ENCODE results near the gene C5. TPM values are rescaled to one million over a fixed set of nuclear protein-coding genes. Genes with fewer than 3 reads are reported as not detected.

The C5 gene
- total and polyA plus RNA-seq, 2 experiments from 2014 or later = 13.8 to 55.4 TPM

GRCh38 chr9:120928015-120928482 is 122.0 kb downstream of the C5 start:
- H3K4me1 ChIP-seq (ENCODE audit: insufficient read depth) = peaks cover 15% of the 10 kb centered on the region
- H3K27ac ChIP-seq = peak overlapping the region; percentile 81
- no peaks in the 10 kb centered on the region for H3K36me3 ChIP-seq (replicated peaks; ENCODE audit: insufficient read depth, low read depth)
- TF ChIP-seq CTCF (IDR thresholded peaks at IDR 0.05; ENCODE audit: poor library complexity) (no peak), EZH2 (IDR thresholded peaks at IDR 0.05; ENCODE audit: borderline replicate concordance) (no peak), EZH2phosphoT487 (IDR thresholded peaks at IDR 0.05; ENCODE audit: low read depth, severe bottlenecking, unreplicated experiment) (no peak)
- H4K20me1 ChIP-seq (ENCODE audit: insufficient read depth, poor library complexity, severe bottlenecking) = no peaks in the 10 kb centered on the region
- no peak overlapping the region for H3K4me3 ChIP-seq
- no peak for DNase-seq (ENCODE audit: low spot score)
- no peaks in the 10 kb centered on the region for H3K79me2 ChIP-seq
- H3K9me2 ChIP-seq (replicated peaks; ENCODE audit: insufficient read depth) = no peaks in the 10 kb centered on the region
- peak overlapping the region; percentile 76 for H2AFZ ChIP-seq
- H3K27me3 ChIP-seq = no peaks in the 10 kb centered on the region
- 74% methylated on average over 14 of the region's 14 CpGs for WGBS (ENCODE audit: low lambda C conversion rate, missing lambda C conversion rate)
- no peaks in the 10 kb centered on the region for H3K9me3 ChIP-seq (ENCODE audit: low read depth)
- peak overlapping the region; percentile 93 for H3K4me2 ChIP-seq

- DNase-seq (ENCODE audit: low spot score) = no peak
- Histone ChIP-seq H3K4me3 (no peak overlapping the region), H4K20me1 (ENCODE audit: insufficient read depth, poor library complexity, severe bottlenecking) (no peaks in the 10 kb centered on the region), H3K4me1 (ENCODE audit: insufficient read depth) (peaks cover 19% of the 10 kb centered on the region), H3K36me3 (replicated peaks; ENCODE audit: insufficient read depth, low read depth) (no peaks in the 10 kb centered on the region), H3K79me2 (no peaks in the 10 kb centered on the region), H3K4me2 (peak overlapping the region; percentile 93), H3K9me3 (ENCODE audit: low read depth) (no peaks in the 10 kb centered on the region), H3K9me2 (replicated peaks; ENCODE audit: insufficient read depth) (no peaks in the 10 kb centered on the region), H2AFZ (no peak overlapping the region), H3K27me3 (no peaks in the 10 kb centered on the region), H3K27ac (peak overlapping the region; percentile 81)
- TF ChIP-seq EZH2 (IDR thresholded peaks at IDR 0.05; ENCODE audit: borderline replicate concordance) (no peak), CTCF (IDR thresholded peaks at IDR 0.05; ENCODE audit: poor library complexity) (no peak), EZH2phosphoT487 (IDR thresholded peaks at IDR 0.05; ENCODE audit: low read depth, severe bottlenecking, unreplicated experiment) (no peak)
- WGBS (ENCODE audit: low lambda C conversion rate, missing lambda C conversion rate) = 85% methylated on average over 8 of the region's 8 CpGs
These were observed 122.6 kb downstream of the C5 start for GRCh38 chr9:120927269-120928014.

GRCh38 chr9:120926397-120926928 is 123.6 kb downstream of the C5 start, which contains the start of gene TRAF1:
TSS of gene TRAF1 (minus strand) at chr9:120926796. CDS start at chr9:120926075, 721 bp downstream.
- H3K4me2 ChIP-seq = peak within 1 kb of the TSS; percentile 21
- 92% methylated on average over 6 of the region's 6 CpGs for WGBS (ENCODE audit: low lambda C conversion rate, missing lambda C conversion rate)
- DNase-seq (ENCODE audit: low spot score) = no peak
- no peaks in the 10 kb centered on the region for H3K27me3 ChIP-seq
- H3K27ac ChIP-seq = peak within 1 kb of the TSS; percentile 72
- TF ChIP-seq CTCF (IDR thresholded peaks at IDR 0.05; ENCODE audit: poor library complexity) (no peak), EZH2 (IDR thresholded peaks at IDR 0.05; ENCODE audit: borderline replicate concordance) (no peak), EZH2phosphoT487 (IDR thresholded peaks at IDR 0.05; ENCODE audit: low read depth, severe bottlenecking, unreplicated experiment) (no peak)
- no peak within 1 kb of the TSS for H2AFZ ChIP-seq
- no peaks in the 10 kb centered on the region for H3K9me3 ChIP-seq (ENCODE audit: low read depth)
- no peaks in the 10 kb centered on the region for H4K20me1 ChIP-seq (ENCODE audit: insufficient read depth, poor library complexity, severe bottlenecking)
- H3K9me2 ChIP-seq (replicated peaks; ENCODE audit: insufficient read depth) = no peaks in the 10 kb centered on the region
- no peak within 1 kb of the TSS for H3K4me3 ChIP-seq
- no peaks in the 10 kb centered on the region for H3K79me2 ChIP-seq
- H3K4me1 ChIP-seq (ENCODE audit: insufficient read depth) = peaks cover 28% of the 10 kb centered on the region
- no peaks in the 10 kb centered on the region for H3K36me3 ChIP-seq (replicated peaks; ENCODE audit: insufficient read depth, low read depth)

All from hepatocyte (in vitro differentiated cells).